OCI-LY1 (cell line): Measurements from ENCODE around the gene UROC1.

Source experiments
- CTCF ChIP-seq: fragments of 200-600 bp; sonication (generic), shearing (Covaris generic); IDR thresholded peaks from 2 replicates; pipeline ENCODE4 v1.5.1; 2017; ENCODE audit warnings: mild to moderate bottlenecking, antibody characterized with exemption, low read length, moderate library complexity, mixed read lengths
- EZH2 ChIP-seq: fragments of 200-600 bp; sonication (generic), shearing (Covaris generic); IDR thresholded peaks from 2 replicates; pipeline ENCODE4 v1.8.0; 2017; ENCODE audit warnings: borderline replicate concordance, mixed run types, mild to moderate bottlenecking, antibody characterized with exemption, low read length, moderate library complexity, mixed read lengths

GRCh38 chr3:126528419-126528799 is 10.8 kb upstream of the UROC1 start:
- TF ChIP-seq CTCF (no peak), EZH2 (no peak)
